HG03469 (cell line): ENCODE results near the gene CAPS2.
"Not testable (repeated sequence)": the region's sequence is repeated elsewhere in the genome, so short reads cannot be mapped to it uniquely, and the experiment has no call there.

ENCODE experiments used
- ATAC-seq: cut with Tn5 transposase; IDR thresholded peaks from one replicate; pipeline ENCODE4 v1.9.1; 2021; ENCODE audit warnings: mild to moderate bottlenecking, moderate library complexity, moderate number of reproducible peaks; ENCODE audit not compliant: unreplicated experiment

CAPS2 gene

GRCh38 chr12:75329918-75330826, at the start of gene CAPS2:
TSS of gene CAPS2 (minus strand) at chr12:75330324. CDS start at chr12:75326498, 3,826 bp downstream.
- ATAC-seq, result peak; percentile 73

DNA sequence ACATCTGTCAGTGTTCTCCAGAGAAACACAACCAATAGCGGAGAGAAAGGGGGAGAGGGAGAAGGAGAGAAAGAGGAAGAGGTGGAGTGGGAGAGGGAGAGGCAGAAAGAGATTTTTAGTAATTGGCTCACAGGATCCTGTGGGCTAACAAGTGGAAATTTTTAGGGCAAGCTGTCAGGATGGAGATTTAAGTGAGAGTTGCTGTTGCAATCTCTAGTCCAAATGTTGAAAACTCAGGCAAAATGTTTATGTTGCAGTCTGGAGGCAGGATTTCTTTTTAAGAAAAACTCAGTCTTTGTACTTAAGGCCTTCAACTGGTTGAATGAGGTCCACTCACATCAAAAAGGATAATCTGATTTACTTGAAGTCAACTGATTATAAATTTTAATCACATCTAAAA, 48.2 kb upstream of the CAPS2 start:
- no peak for ATAC-seq

- ATAC-seq, result no peak
Measured at GRCh38 chr12:75374971-75375370, 44.8 kb upstream of the CAPS2 start.

DNA sequence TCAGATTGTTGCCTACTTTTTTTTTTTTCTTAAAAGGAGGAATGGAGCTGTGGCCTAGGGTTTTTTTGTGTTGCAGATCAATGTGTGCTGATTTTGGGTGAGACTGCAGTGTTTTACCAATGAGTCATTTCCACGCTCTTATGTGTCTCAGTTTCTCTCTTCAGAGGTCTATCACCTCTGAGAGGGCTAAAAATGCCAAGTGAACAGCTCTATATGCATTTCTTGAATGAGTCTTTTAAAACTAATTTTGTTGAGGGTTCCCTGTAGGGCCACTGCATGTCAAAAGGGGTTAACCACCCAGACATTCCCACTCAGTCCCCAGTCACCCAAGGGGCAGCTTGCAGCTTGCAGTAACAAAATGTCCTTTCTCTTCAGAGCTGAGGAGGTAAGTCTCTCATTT, 36.5 kb upstream of the CAPS2 start:
- ATAC-seq, result peak; percentile 44

- no peak for ATAC-seq
Measured at GRCh38 chr12:75364919-75365318, 34.8 kb upstream of the CAPS2 start.

DNA sequence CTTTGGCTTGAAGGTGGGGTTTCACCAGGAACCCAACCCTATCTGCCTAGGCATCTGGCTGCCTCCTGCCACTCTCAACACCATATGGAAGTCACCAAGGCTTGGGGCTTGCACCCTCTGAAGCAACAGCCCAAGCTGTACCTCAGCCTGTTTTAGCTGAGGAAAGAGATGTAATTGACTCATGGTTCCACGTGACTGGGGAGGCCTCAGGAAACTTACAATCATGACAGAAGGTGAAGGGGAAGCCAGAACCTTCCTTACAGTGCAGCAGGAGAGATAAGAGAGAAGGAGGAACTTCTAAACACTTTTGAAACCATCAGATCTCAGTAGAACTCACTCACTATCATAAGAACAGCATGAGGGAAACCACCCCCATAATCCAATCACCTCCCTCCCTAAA, 31.3 kb upstream of the CAPS2 start:
- ATAC-seq, result no peak

- no peak for ATAC-seq
Measured at GRCh38 chr12:75360920-75361319, 30.8 kb upstream of the CAPS2 start.

GRCh38 chr12:75354011-75354410, 23.9 kb upstream of the CAPS2 start:
- no peak for ATAC-seq

- ATAC-seq, result no peak
Measured at GRCh38 chr12:75350413-75350812, 20.3 kb upstream of the CAPS2 start.

DNA sequence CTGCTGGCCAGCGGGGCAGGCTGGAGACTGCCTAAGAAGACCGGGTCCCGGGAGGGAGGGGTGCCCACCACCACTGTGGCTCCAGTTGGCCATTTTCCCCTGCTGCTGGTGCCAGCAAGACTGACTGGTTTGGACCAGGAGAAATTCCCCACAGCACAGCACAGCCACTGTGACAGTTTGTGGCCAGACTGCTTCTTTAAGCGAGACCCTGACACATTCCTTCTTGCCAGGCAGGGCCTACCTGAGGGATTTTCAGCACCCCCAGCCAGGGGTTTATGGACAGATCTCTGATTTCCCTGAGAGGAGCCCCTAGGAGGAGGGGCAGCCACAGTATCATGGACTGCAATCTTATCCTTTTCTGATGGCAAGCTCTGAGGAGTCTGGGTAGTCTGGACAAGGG, 19.8 kb upstream of the CAPS2 start:
- ATAC-seq, result no peak

DNA sequence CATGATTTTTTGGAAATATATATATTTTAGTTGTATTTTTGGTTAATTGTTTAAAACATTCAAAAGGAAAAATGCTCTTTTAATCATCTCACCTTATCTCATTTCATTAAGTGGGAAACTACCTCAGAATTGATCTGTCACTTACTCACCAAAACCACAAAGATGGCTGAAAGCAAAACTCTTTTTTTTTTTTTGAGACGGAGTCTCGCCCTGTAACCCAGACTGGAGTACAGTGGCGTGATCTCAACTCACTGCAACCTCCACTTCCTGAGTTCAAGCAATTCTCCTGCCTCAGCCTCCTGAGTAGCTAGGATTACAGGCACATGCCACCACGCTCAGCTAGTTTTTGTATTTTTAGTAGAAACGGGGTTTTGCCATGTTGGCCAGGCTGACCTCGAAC, 16.1 kb upstream of the CAPS2 start:
- not testable (repeated sequence) for ATAC-seq

- no peak for ATAC-seq
Measured at GRCh38 chr12:75345531-75345930, 15.4 kb upstream of the CAPS2 start.

DNA sequence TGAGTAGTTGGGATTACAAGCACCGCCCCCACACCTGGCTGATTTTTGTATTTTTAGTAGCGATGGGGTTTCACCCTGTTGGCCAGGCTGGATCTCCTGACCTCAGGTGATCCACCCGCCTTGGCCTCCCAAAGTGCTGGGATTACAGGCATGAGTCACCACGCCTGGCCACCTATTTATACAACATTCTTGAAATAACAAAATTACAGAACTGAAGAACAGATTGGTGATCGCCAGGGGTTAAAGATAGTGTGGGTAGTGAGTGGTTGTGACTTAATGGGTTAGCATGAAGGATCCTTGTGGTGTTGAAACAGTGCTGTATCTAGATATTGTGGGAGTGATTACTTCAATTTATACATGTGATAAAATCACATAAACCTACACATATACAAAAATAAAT, 11.7 kb upstream of the CAPS2 start:
- ATAC-seq, result no peak

DNA sequence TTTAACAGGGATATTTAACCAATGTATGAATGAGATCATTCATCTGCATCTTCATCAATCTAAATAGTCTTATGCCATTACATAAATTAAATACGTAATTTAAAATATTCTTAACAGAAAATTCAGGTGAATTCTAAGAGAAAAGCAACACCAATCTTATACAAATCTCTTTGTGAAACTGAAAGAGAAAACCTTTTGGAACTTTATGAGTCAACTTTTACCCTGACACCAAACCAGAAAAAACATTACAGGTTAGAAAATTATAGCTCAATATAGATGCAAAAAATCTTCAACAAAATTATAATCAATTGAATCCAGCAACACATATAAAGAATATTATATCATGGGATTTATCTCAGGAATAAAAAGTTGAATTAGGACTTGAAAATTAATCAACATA, 7.8 kb upstream of the CAPS2 start:
- no peak for ATAC-seq

DNA sequence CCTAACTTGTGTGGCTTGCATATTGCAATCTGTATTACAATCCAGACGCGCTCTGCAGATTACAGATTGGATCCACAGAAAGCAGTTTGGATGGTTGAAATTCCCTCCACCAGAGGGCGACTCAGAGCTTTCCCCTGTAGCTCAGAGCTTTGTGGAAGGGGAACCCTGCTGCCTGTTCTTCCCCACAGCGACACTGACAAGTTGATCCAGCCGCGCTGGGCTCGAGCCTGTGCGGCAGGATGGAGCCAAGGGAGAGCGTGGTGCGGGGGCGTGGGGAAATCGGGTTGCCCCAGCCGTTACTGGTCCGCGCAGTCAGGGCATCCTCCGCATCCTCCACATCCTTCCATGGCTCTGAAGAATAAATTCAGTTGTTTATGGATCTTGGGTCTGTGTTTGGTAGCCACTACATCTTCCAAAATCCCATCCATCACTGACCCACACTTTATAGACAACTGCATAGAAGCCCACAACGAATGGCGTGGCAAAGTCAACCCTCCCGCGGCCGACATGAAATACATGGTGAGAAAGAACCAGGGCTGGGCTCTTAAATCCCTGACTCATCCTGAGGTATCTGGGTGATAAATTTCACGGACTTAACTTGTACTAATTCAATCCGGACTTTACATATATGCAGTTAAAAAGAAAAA, 4.4 kb upstream of the CAPS2 start, which contains the start of gene GLIPR1L1:
TSS of gene GLIPR1L1 (plus strand) at position 287 of the 647 bp plus-strand sequence. CDS start at position 346, 59 bp downstream.
- peak; percentile 67 for ATAC-seq

- ATAC-seq, result no peak
Measured at GRCh38 chr12:75327642-75328041, 2.5 kb downstream of the CAPS2 start.

- ATAC-seq, result no peak
Measured at GRCh38 chr12:75323663-75324062, 6.5 kb downstream of the CAPS2 start.

DNA sequence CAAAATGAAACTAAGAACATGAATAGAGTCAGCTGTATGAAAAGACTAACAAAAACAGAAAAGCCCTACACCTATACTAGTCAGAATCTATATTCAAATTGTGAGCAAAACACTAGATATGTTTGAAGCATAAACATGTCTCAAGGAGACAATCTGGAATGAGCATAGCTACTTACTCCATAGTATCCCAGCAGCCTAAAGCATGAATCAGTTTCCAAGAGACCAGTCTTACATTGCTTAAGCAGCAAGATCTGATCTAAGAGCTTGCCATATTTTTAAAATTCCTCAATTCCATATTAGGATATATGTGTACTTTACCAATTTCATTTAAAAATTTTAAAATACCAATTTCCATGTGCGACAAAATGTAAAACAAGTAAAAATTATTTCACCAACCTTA, 7.7 kb downstream of the CAPS2 start:
- ATAC-seq, result no peak

- no peak for ATAC-seq
Measured at GRCh38 chr12:75317784-75318183, 12.3 kb downstream of the CAPS2 start.

DNA sequence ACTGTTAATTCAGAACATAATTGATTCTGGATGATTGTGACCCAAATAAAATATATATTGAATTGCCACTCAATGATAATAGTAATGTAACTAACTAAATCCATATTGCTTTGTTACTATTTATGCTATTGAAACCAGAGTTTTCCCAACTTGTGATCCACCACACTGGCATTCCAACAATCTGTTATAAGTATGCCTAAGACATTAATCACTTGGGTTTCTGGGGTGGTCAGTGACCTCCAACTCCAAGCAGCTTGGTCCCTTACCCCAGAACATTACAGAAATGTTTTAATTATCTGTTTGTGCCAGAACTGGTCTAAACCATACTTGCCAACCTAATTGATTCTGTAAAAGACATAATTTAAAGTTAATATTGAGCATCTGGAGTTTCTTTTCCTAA, 14.6 kb downstream of the CAPS2 start:
- ATAC-seq, result no peak

GRCh38 chr12:75311369-75311768, 18.8 kb downstream of the CAPS2 start:
- ATAC-seq, result no peak

DNA sequence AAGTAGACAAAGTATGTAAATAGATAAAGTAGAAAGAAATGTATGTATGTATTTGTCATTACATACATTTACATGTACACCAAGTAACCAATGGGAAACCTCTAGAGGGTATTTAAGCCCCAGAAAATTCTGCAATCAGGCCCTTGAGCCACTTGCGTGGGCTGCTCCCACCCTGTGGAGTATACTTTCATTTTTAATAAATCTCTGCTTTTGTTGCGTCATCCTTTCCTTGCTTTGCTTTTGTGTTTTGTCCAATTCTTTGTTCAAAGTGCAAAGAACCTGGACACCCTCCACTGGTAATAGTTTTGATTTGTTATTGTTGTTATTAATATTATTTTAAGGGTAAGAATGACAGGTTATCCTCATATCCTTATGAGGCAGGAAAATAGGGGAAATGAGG, 21.8 kb downstream of the CAPS2 start:
- ATAC-seq, result no peak
